HG03045 (cell line): ENCODE data around the gene GPRIN3.
"Not testable (repeated sequence)": the region's sequence is repeated elsewhere in the genome, so short reads cannot be mapped to it uniquely, and the experiment has no call there.

Source experiments
- ATAC-seq: cut with Tn5 transposase; IDR thresholded peaks from one replicate; pipeline ENCODE4 v1.9.1; 2021; ENCODE audit warnings: mild to moderate bottlenecking, moderate library complexity; ENCODE audit not compliant: unreplicated experiment

The GPRIN3 gene

DNA sequence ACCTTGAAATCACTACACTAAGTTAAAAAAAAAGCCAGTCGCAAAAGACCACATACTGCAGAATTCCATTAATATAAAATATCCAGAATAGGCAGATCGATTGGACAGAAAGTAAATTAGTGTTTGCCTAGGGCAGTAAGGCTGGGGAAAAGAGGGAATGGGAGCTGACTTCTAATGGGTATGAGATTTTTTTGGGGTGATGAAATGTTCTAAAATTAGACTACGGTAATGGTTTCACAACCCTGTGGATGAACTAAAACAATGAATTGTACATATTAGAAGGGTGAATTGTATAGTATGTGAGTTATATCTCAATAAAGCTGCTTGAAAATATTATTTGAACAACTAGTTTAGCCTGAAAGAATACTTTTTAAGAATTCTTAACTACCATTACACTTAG, 6.7 kb upstream of the GPRIN3 start:
- ATAC-seq: no peak

DNA sequence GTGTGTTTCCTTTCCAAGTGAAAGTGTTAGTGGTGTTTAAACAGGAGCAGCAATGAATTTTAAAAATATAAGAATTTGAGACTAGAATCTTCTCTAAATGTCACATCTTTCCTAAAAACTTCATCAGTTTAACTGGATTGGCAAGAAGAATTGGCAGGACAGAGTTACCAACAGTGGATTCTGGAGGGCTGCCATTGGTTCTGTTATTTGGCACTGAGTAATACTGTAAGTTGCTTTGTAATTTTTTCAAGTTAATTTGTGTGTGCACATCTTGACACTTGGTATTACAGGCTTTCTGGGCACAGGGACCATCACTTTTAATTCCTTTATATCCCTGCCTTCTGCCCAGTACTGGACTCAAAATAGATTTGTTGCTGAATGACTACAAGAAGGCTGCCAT, 4.5 kb upstream of the GPRIN3 start:
- no peak for ATAC-seq

DNA sequence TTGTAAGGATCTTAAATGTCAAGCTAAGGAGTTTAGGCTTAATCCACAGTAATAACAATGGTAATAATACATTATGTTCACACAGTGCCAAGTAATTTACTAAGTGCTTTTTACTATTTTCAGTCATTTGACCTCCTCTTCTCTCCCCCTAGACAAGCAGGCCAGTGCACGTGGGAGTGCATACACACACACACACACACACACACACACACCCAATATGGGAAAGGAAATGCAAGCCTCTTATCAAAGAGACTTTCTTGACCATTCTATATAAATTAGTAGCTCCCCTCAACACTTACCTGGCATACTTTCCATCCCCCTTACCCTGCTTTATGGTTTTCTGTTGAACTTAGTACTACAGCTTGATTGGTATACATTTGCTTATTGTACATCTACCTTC, 3.8 kb upstream of the GPRIN3 start:
- ATAC-seq: no peak

GRCh38 chr4:89309154-89309553, 1.6 kb upstream of the GPRIN3 start:
- ATAC-seq: not testable (repeated sequence)

- ATAC-seq: no peak
Measured at GRCh38 chr4:89308161-89308500, 531 bp upstream of the GPRIN3 start.

DNA sequence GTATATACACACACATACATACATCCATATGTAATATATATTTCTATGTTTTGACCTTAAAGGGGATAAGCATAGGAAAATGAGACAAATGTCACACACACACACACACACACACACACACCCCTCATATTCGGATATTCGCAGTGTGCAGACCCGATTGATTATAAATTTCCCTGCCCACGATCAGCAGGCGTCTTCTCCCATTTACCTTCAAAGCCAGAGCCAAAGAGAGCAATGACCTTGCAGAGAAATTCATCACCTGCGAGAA, 488 bp downstream of the GPRIN3 start:
- no peak for ATAC-seq

DNA sequence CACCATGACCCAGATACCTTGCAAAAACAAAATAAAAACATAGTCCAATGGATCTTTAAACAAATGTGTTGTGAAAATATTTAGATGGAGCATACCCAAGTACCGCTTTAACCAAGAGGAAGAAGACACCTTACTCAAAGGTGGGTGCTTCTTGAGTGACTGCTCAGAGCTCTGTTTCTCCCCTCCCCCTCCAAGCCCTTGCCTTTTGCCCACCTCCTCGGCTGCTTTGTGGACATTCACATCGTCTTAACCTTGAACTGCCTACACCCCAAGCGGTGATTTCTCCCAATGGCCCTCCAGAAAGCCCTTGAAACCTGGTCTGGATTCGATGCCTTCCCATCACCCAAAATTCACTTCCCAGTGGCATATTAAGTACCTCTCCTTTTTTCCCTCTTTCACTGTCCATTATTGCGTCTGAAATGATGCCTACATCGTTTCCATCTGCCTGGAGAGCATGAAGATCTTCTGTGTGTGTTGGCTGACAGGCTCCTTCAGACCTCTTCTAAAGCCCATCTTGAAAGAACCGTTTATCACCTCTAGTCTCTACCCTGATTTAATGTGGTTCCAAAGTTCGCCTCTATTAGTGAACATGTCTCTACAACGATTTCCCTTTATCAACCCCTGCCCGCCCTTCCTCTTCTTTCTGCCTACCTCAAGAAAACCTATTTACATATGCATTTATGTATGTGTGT, 968 bp downstream of the GPRIN3 start:
- no peak for ATAC-seq

- ATAC-seq: no peak
Measured at GRCh38 chr4:89305712-89306437, 1.7 kb downstream of the GPRIN3 start.

- no peak for ATAC-seq
Measured at GRCh38 chr4:89305028-89305427, 2.6 kb downstream of the GPRIN3 start.

GRCh38 chr4:89303814-89304388, 3.7 kb downstream of the GPRIN3 start:
- no peak for ATAC-seq

DNA sequence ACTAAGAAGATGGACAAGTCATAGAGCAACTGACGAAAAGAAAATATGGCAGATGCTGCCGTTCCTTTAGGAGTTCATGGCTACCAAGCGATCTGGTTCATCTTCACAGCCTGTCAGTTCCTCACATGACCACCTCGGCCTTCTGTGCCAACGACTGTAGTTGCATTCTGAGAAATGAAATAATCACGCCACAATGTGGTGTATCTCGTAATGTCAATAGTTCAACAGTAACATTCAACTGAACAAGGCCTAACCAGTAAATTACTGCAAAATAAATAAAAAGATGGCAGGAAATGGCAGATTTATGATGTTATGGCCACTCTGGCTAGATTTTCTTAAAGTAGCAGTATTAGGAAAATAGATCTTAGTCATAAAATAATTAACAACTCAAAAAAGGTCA, 4.4 kb downstream of the GPRIN3 start:
- ATAC-seq: no peak

DNA sequence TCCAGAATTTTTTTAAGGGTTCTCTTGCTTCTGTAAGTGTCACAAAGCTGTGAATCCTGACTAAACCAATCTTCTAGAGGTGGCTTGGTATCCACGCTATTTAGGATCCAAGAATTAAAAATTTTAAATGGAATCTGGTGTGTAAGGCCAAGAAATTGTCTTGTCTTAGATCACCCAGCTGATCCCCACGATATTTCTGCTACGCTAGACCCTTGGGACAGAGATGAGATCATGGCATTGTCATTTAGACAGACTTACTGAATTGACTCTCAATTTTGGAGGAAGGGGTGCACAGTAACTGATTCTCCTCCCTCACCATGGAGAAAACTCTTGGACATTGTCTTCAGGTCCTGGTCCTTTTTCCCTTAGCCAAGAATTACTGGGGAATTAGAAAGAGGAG, 5.7 kb downstream of the GPRIN3 start:
- no peak for ATAC-seq

GRCh38 chr4:89301003-89301402, 6.6 kb downstream of the GPRIN3 start:
- no peak for ATAC-seq

GRCh38 chr4:89300499-89300898, 7.1 kb downstream of the GPRIN3 start:
- no peak for ATAC-seq

DNA sequence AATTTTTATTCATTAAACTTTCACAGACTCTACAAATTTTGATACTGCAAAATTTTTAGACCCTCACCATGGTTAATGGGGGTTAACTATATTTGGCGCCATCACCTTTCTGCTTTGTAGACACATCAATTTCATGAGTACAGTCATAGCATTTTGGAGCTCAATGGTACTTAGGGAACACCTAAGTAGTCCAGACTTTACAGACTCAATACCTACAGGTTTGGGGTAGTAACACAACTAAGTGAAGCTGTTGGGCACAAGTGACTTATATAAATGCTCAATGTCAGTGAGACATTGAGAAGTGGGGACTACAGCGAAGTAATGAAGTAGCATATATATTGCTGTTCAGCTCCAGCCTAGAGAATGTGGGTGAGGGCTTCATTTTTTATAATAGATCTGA, 7.5 kb downstream of the GPRIN3 start:
- ATAC-seq: no peak

GRCh38 chr4:89299153-89299791, 8.3 kb downstream of the GPRIN3 start:
- ATAC-seq: no peak

DNA sequence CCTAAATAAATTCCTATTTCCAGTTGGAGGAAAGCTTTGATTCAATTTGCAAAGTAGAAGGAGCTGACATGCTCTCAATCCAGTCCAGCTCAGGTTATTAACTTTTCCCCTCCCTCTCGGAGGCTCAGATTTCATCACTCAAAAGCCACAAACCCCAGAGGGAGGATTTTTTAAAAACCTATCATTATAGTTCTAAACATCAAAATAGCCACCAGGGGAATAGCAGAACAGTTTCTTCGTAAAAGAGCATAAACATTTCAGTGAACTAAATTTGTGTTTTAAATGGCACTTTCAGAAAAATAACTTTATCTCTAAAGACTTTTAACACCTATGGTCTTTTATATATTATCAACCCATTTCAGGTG, 8.8 kb downstream of the GPRIN3 start:
- no peak for ATAC-seq

DNA sequence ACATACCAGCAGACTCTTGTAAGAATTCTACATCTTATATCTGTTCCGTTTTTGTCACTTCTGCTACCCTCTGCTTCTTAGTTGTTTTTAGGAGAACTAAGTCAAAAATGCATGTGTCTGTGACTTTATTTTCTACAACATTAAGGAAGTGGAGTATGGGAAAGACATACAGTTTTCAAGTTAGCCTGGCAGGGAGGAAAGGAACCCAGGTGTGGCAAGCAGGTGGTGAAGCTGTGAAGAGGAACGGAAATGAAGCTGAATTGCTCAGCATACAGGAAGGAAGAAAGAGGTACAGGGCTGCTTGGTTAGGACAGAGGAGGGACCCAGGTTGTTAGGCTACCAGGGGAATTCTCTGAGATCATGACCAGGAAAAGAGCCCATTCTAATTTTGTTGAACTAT, 9.4 kb downstream of the GPRIN3 start:
- no peak for ATAC-seq

DNA sequence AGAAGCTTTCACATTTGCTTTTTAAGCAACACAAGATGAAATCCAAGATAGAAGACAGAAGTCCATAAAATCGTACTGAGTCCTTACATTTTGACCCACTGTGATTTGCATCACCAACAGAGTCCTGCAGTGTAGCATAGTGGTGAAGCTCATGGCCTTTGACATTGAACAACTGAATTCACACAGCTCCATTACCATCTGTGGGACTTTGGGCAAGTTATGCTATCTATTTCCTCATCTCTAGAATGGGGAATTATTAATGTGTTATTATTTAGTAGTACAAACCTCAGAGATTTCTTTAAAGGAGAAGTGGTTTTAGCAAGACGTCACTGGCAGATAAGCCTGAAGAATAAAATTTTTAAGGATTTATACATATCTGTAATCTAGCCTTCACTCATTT, 10.7 kb downstream of the GPRIN3 start:
- ATAC-seq: no peak

- no peak for ATAC-seq
Measured at GRCh38 chr4:89296399-89296798, 11.2 kb downstream of the GPRIN3 start.

DNA sequence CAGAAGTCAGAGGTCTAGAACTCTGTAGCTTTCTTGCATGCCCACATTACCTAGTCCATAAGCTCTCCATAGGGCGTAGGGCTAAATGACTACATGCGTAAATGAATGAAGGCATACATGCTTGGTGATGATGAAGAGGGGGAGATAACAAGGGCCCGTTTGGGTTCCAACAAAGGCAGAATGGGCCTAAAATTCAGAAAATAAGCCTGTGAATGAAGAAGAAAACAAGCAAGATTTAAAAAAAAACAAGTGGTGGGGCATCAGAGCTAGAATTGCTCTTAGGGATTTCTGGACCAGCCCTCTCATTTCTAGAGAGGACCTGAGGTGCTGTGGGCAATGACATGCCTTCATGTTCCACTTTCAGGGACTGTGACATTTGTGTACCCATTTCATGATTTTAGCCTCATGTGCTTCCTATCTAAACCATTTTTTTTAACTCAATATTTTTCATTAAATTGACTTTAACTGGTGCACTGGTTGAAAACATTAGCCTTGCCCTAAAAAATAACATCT, 12.1 kb downstream of the GPRIN3 start:
- no peak for ATAC-seq
